GM23338 (cell line): ENCODE measurements around the gene EAF2. TPM values are rescaled to one million over a fixed set of nuclear protein-coding genes. Genes with fewer than 3 reads are reported as not detected.

Experiments used
- polyA plus RNA-seq: library from polyadenylated mRNA; unstranded; fragments of >200 nt; fragmentation: Nextera tagmentation; extraction: Ambion mirVana; gene quantifications from 2 replicates; pipeline ENCODE4 v1.2.1, GENCODE V29; 2016
- total RNA-seq: library from RNA; depleted of rRNA; stranded (reverse); fragments of >200 nt; shearing (Covaris generic); gene quantifications from 2 replicates; pipeline ENCODE4 v1.2.3, GENCODE V29; 2014; rRNA removed

EAF2 gene
- total and polyA plus RNA-seq, 2 experiments from 2014 or later, result 5.7 to 14.7 TPM

Other genes with a start within 250 kb of the EAF2 start
- gene FBXO40, start 241.8 kb upstream of the EAF2 start, total RNA-seq, result 0.03 and 0.23 TPM in 2 replicates
- 0.05 TPM in 1 of 2 replicates, not detected in the other for gene FBXO40, start 241.8 kb upstream of the EAF2 start, polyA plus RNA-seq
- 0.66 and 0.93 TPM in 2 replicates for gene HCLS1, start 174.3 kb upstream of the EAF2 start, total RNA-seq
- 0.63 and 1.1 TPM in 2 replicates for gene HCLS1, start 174.3 kb upstream of the EAF2 start, polyA plus RNA-seq
- gene GOLGB1, start 85.5 kb upstream of the EAF2 start, total RNA-seq, result 19.8 and 34.5 TPM in 2 replicates
- gene GOLGB1, start 85.5 kb upstream of the EAF2 start, polyA plus RNA-seq, result 43.7 and 56.8 TPM in 2 replicates
- gene IQCB1, start 149 bp upstream of the EAF2 start, total RNA-seq, result 31.8 and 39.0 TPM in 2 replicates
- 22.5 and 28.8 TPM in 2 replicates for gene IQCB1, start 149 bp upstream of the EAF2 start, polyA plus RNA-seq
- 0.90 and 5.2 TPM in 2 replicates for gene SLC15A2, start 59.2 kb downstream of the EAF2 start, total RNA-seq
- gene SLC15A2, start 59.2 kb downstream of the EAF2 start, polyA plus RNA-seq, result 0.26 and 0.49 TPM in 2 replicates
- 0.97 and 1.2 TPM in 2 replicates for gene ILDR1, start 187.0 kb downstream of the EAF2 start, total RNA-seq
- 0.16 and 0.66 TPM in 2 replicates for gene ILDR1, start 187.0 kb downstream of the EAF2 start, polyA plus RNA-seq
- 0.97 TPM in 1 of 2 replicates, not detected in the other for gene CD86, start 220.2 kb downstream of the EAF2 start, total RNA-seq
- gene CD86, start 220.2 kb downstream of the EAF2 start, polyA plus RNA-seq, result not detected in 2 replicates